Measurements from ENCODE around the gene TNIP2. TPM values are rescaled to one million over a fixed set of nuclear protein-coding genes. Genes with fewer than 3 reads are reported as not detected.

TNIP2 gene
- total RNA-seq, 3 donors from 2014 or later (not counting 1 experiment from before 2014, with no cell fraction given), result 35.6 to 53.9 (median 41.6) TPM

- Histone ChIP-seq H3K4me3 (ENCODE audit: low read length) (no peak overlapping the region), H3K36me3 (ENCODE audit: control insufficient read depth, insufficient read depth, low read length) (no peaks in the 10 kb centered on the region), H3K27me3 (ENCODE audit: control insufficient read depth, insufficient read depth, low read length) (no peaks in the 10 kb centered on the region), H3K4me1 (ENCODE audit: control insufficient read depth, insufficient read depth, low read length) (peaks cover 91% of the 10 kb centered on the region), H3K9me3 (ENCODE audit: control insufficient read depth, insufficient read depth, low read length) (no peaks in the 10 kb centered on the region), H3K27ac (ENCODE audit: low read length) (no peak overlapping the region)
- ATAC-seq (no peak), DNase-seq (peak in 1 of 2 donors; percentile 4)
- Mint-ChIP-seq H3K27me3 (ENCODE audit: low read depth in 2 of 2) (no peaks in the 10 kb centered on the region), H3K27ac (no peak overlapping the region), H3K9me3 (no peaks in the 10 kb centered on the region), H3K4me1 (peaks cover 29 to 68% of the 10 kb centered on the region in 2 donors), H3K36me3 (no peaks in the 10 kb centered on the region), H3K4me3 (no peak overlapping the region)
- 90% methylated on average over 17 of the region's 17 CpGs for WGBS (ENCODE audit: insufficient coverage)
- intact Hi-C loops (cut with micrococcal nuclease), result no loop called here
- TF ChIP-seq CTCF (IDR thresholded peaks at IDR 0.05), result no peak
Observed at GRCh38 chr4:2795300-2795892, 39.3 kb upstream of the TNIP2 start.

- ATAC-seq (no peak), DNase-seq (peak in 1 of 2 donors; percentile 22)
- intact Hi-C loops (cut with micrococcal nuclease), result no loop called here
- Histone ChIP-seq H3K27ac (ENCODE audit: low read length) (peak overlapping the region; percentile 21), H3K27me3 (ENCODE audit: control insufficient read depth, insufficient read depth, low read length) (no peaks in the 10 kb centered on the region), H3K4me1 (ENCODE audit: control insufficient read depth, insufficient read depth, low read length) (peaks cover 89% of the 10 kb centered on the region), H3K36me3 (ENCODE audit: control insufficient read depth, insufficient read depth, low read length) (no peaks in the 10 kb centered on the region), H3K4me3 (ENCODE audit: low read length) (no peak overlapping the region), H3K9me3 (ENCODE audit: control insufficient read depth, insufficient read depth, low read length) (no peaks in the 10 kb centered on the region)
- WGBS (ENCODE audit: insufficient coverage), result 72% methylated on average over 11 of the region's 11 CpGs
- Mint-ChIP-seq H3K27me3 (ENCODE audit: low read depth in 2 of 2) (no peaks in the 10 kb centered on the region), H3K9me3 (no peaks in the 10 kb centered on the region), H3K4me3 (peak overlapping the region; percentile 79), H3K27ac (peak overlapping the region in 1 of 2 donors; percentile 78), H3K4me1 (peaks cover 29 to 69% of the 10 kb centered on the region in 2 donors), H3K36me3 (no peaks in the 10 kb centered on the region)
- TF ChIP-seq CTCF (IDR thresholded peaks at IDR 0.05), result no peak
Observed at GRCh38 chr4:2794486-2795299, 38.6 kb upstream of the TNIP2 start.

GRCh38 chr4:2793586-2794485 lies 37.7 kb upstream of the TNIP2 start:
- Mint-ChIP-seq H3K4me1 (peaks cover 24 to 68% of the 10 kb centered on the region in 2 donors), H3K4me3 (peak overlapping the region; percentile 79), H3K9me3 (no peaks in the 10 kb centered on the region), H3K36me3 (no peaks in the 10 kb centered on the region), H3K27ac (peak overlapping the region in 1 of 2 donors; percentile 78), H3K27me3 (ENCODE audit: low read depth in 2 of 2) (no peaks in the 10 kb centered on the region)
- peak overlapping the region; percentile 59 for H3K4me3 ChIP-seq (ENCODE audit: low read length)
- no peaks in the 10 kb centered on the region for H3K36me3 ChIP-seq (ENCODE audit: control insufficient read depth, insufficient read depth, low read length)
- peaks cover 89% of the 10 kb centered on the region for H3K4me1 ChIP-seq (ENCODE audit: control insufficient read depth, insufficient read depth, low read length)
- ATAC-seq (peak in 1 of 3 donors; percentile 28), DNase-seq (peak; percentile 20 to 51)
- 36% methylated on average over 34 of the region's 34 CpGs for WGBS (ENCODE audit: insufficient coverage)
- H3K9me3 ChIP-seq (ENCODE audit: control insufficient read depth, insufficient read depth, low read length), result no peaks in the 10 kb centered on the region
- TF ChIP-seq CTCF (IDR thresholded peaks at IDR 0.05), result no peak
- intact Hi-C loops (cut with micrococcal nuclease), result no loop called here
- no peak overlapping the region for H3K27ac ChIP-seq (ENCODE audit: low read length)
- no peaks in the 10 kb centered on the region for H3K27me3 ChIP-seq (ENCODE audit: control insufficient read depth, insufficient read depth, low read length)

All from natural killer cell (primary cell).